Activated T-helper 17 cell treated with anti-CD3 and anti-CD28 coated beads, Interleukin-2, amount 50 U/mL, for 72 hours (primary cell): ENCODE data around the gene HOXC11. TPM values are rescaled to one million over a fixed set of nuclear protein-coding genes. Genes with fewer than 3 reads are reported as not detected.

ENCODE experiments used
- ATAC-seq: fragments of 150-1000 bp; cut with Tn5 transposase; replicated peaks from 2 replicates; pipeline ENCODE4 v1.10.0; 2021; ENCODE audit warnings: mild to moderate bottlenecking, moderate library complexity
- H3K27ac Mint-ChIP-seq: one replicate; pipeline ENCODE4 v1.8.0; 2022; ENCODE audit warnings: mixed read lengths
- H3K27me3 Mint-ChIP-seq: one replicate; pipeline ENCODE4 v1.8.0; 2022; ENCODE audit warnings: mixed read lengths
- H3K36me3 Mint-ChIP-seq: one replicate; pipeline ENCODE4 v1.8.0; 2022; ENCODE audit warnings: low read depth, mild to moderate bottlenecking, mixed read lengths
- H3K4me1 Mint-ChIP-seq: one replicate; pipeline ENCODE4 v1.8.0; 2022; ENCODE audit warnings: mixed read lengths
- H3K4me3 Mint-ChIP-seq: one replicate; pipeline ENCODE4 v1.8.0; 2022; ENCODE audit warnings: mild to moderate bottlenecking, mixed read lengths
- H3K9me3 Mint-ChIP-seq: one replicate; pipeline ENCODE4 v1.8.0; 2022; ENCODE audit warnings: mixed read lengths
- total RNA-seq, 2 donors: library from RNA; stranded (reverse); gene quantifications; one replicate each; pipeline ENCODE4 v1.2.3, GENCODE V29; 2022

The HOXC11 gene
- total RNA-seq, 2 donors from 2014 or later: not detected

- H3K27ac Mint-ChIP-seq: no peak overlapping the region
- H3K36me3 Mint-ChIP-seq: peaks cover 9% of the 10 kb centered on the region
- no peak for ATAC-seq
- H3K9me3 Mint-ChIP-seq: no peaks in the 10 kb centered on the region
- peaks cover 8% of the 10 kb centered on the region for H3K4me1 Mint-ChIP-seq
- peaks cover 80% of the 10 kb centered on the region for H3K27me3 Mint-ChIP-seq
- peak overlapping the region; percentile 80 for H3K4me3 Mint-ChIP-seq
These were observed 24.5 kb downstream of the HOXC11 start for GRCh38 chr12:53997204-53998109.

GRCh38 chr12:53998110-53998899 lies 25.4 kb downstream of the HOXC11 start:
- H3K9me3 Mint-ChIP-seq: no peaks in the 10 kb centered on the region
- peaks cover 81% of the 10 kb centered on the region for H3K27me3 Mint-ChIP-seq
- no peak overlapping the region for H3K4me3 Mint-ChIP-seq
- no peak overlapping the region for H3K27ac Mint-ChIP-seq
- H3K36me3 Mint-ChIP-seq: peaks cover 8% of the 10 kb centered on the region
- peaks cover 8% of the 10 kb centered on the region for H3K4me1 Mint-ChIP-seq
- no peak for ATAC-seq

GRCh38 chr12:53998900-53999236 lies 25.9 kb downstream of the HOXC11 start:
- Mint-ChIP-seq H3K4me1 (peaks cover 8% of the 10 kb centered on the region), H3K27ac (no peak overlapping the region), H3K4me3 (no peak overlapping the region), H3K36me3 (peaks cover 3% of the 10 kb centered on the region), H3K27me3 (peaks cover 81% of the 10 kb centered on the region), H3K9me3 (no peaks in the 10 kb centered on the region)
- ATAC-seq: no peak

- ATAC-seq: no peak
- peak overlapping the region; percentile 17 for H3K4me3 Mint-ChIP-seq
- no peaks in the 10 kb centered on the region for H3K9me3 Mint-ChIP-seq
- peaks cover 8% of the 10 kb centered on the region for H3K4me1 Mint-ChIP-seq
- no peaks in the 10 kb centered on the region for H3K36me3 Mint-ChIP-seq
- peaks cover 83% of the 10 kb centered on the region for H3K27me3 Mint-ChIP-seq
- no peak overlapping the region for H3K27ac Mint-ChIP-seq
These were observed 26.7 kb downstream of the HOXC11 start for GRCh38 chr12:53999559-54000115.

GRCh38 chr12:54000116-54001114 lies 27.5 kb downstream of the HOXC11 start, which contains the start of gene HOXC9:
Gene HOXC9 (plus strand): TSS chr12:54000161. CDS start chr12:54000189, 28 bp downstream.
- no peak for ATAC-seq
- no peaks in the 10 kb centered on the region for H3K9me3 Mint-ChIP-seq
- no peak within 1 kb of the TSS for H3K27ac Mint-ChIP-seq

GRCh38 chr12:54001283-54002187 lies 28.6 kb downstream of the HOXC11 start:
- H3K27ac Mint-ChIP-seq: no peak overlapping the region
- no peak for ATAC-seq
- H3K27me3 Mint-ChIP-seq: peaks cover 83% of the 10 kb centered on the region
- no peak overlapping the region for H3K4me3 Mint-ChIP-seq
- H3K4me1 Mint-ChIP-seq: peaks cover 9% of the 10 kb centered on the region
- no peaks in the 10 kb centered on the region for H3K9me3 Mint-ChIP-seq
- H3K36me3 Mint-ChIP-seq: no peaks in the 10 kb centered on the region

More at GRCh38 chr12:54000116-54001114, 27.5 kb downstream of the HOXC11 start, which contains the start of gene HOXC9:
- peaks cover 82% of the 10 kb centered on the region for H3K27me3 Mint-ChIP-seq
- peaks cover 5% of the 10 kb centered on the region for H3K4me1 Mint-ChIP-seq
- no peaks in the 10 kb centered on the region for H3K36me3 Mint-ChIP-seq
- H3K4me3 Mint-ChIP-seq: peak within 1 kb of the TSS; percentile 17

- Mint-ChIP-seq H3K27me3 (peaks cover 83% of the 10 kb centered on the region), H3K4me3 (no peak overlapping the region), H3K4me1 (peaks cover 8% of the 10 kb centered on the region), H3K27ac (no peak overlapping the region), H3K9me3 (no peaks in the 10 kb centered on the region), H3K36me3 (no peaks in the 10 kb centered on the region)
- ATAC-seq: no peak
These were observed 29.5 kb downstream of the HOXC11 start for GRCh38 chr12:54002278-54002914.

- Mint-ChIP-seq H3K9me3 (no peaks in the 10 kb centered on the region), H3K36me3 (no peaks in the 10 kb centered on the region), H3K27me3 (peaks cover 82% of the 10 kb centered on the region), H3K4me3 (no peak overlapping the region), H3K27ac (no peak overlapping the region), H3K4me1 (peaks cover 4% of the 10 kb centered on the region)
- ATAC-seq: no peak
These were observed 30.0 kb downstream of the HOXC11 start for GRCh38 chr12:54002915-54003389.

GRCh38 chr12:54003625-54004024 lies 30.7 kb downstream of the HOXC11 start:
- Mint-ChIP-seq H3K4me3 (no peak overlapping the region), H3K27me3 (peaks cover 80% of the 10 kb centered on the region), H3K36me3 (no peaks in the 10 kb centered on the region), H3K9me3 (no peaks in the 10 kb centered on the region), H3K4me1 (peaks cover 4% of the 10 kb centered on the region), H3K27ac (no peak overlapping the region)
- ATAC-seq: no peak

GRCh38 chr12:54004063-54004840 lies 31.3 kb downstream of the HOXC11 start:
- Mint-ChIP-seq H3K27ac (no peak overlapping the region), H3K4me1 (peaks cover 4% of the 10 kb centered on the region), H3K36me3 (no peaks in the 10 kb centered on the region), H3K27me3 (peaks cover 77% of the 10 kb centered on the region), H3K9me3 (no peaks in the 10 kb centered on the region), H3K4me3 (no peak overlapping the region)
- ATAC-seq: no peak

GRCh38 chr12:54004841-54005530 lies 32.1 kb downstream of the HOXC11 start:
- Mint-ChIP-seq H3K9me3 (no peaks in the 10 kb centered on the region), H3K27me3 (peaks cover 78% of the 10 kb centered on the region), H3K27ac (no peak overlapping the region), H3K4me3 (peak overlapping the region; percentile 65), H3K36me3 (no peaks in the 10 kb centered on the region), H3K4me1 (peaks cover 4% of the 10 kb centered on the region)
- no peak for ATAC-seq
